Measurements from ENCODE around the gene SAMHD1.

DNA sequence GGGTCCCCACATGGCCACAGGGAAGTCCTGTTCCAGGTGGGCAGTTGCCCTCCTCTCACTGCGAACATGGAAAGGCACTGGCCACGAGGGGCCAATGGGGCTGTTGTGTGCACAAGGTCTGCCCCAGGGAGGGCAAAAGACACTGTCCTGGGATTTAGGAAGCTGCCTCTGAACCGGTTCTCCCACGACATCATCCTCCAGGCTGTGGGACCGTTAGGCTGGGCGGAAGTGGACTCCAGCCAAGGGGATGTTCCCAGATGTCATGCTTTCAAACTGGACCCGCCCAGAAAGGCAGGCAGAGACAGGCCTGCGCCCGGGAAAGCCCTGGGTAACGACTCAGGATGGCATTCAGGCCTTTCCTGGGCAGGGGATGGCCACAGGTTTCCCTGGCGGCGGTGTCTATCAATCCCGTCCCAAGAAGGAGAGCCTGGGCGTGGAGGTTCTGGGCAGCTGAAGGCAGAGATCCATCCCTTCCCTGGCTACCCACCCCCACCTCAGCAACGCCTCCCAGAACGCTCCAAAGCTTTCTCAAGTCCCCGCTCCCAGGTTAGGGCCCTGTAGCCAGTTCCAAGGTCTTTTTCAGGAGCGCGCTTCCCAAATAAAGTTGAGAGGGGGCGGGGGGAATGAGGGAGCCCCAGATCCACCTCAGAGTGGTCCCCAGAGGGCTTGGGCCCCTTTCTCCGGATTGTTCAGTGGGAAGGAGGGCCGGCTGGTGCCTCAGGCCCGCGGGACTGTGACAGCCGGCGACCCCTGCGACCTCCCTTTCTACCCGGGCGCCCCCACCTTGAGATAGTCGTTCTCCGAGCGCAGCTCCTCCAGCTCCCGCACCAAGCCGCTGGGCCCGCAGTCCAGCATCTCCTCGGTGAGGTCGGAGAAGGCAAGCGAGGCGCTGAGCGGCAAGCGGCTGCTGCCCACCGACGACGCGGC, 89.4 kb downstream of the SAMHD1 start:
- TF ChIP-seq EZH2phosphoT487 (IDR thresholded peaks at IDR 0.05; ENCODE audit: insufficient read depth, low read depth) (no peak), EZH2 (IDR thresholded peaks at IDR 0.05; ENCODE audit: insufficient read depth, poor library complexity, severe bottlenecking) (no peak)

All from GM23248 (cell line).